NCI-H128 (cell line): ENCODE measurements around the gene OSM.

Source experiments
- DNase-seq: peaks from one replicate; lab custom pipeline; 2025; ENCODE audit not compliant: unreplicated experiment; lab: John Stamatoyannopoulos, UW

Gene OSM

GRCh38 chr22:30266445-30267381, at the start of gene OSM:
OSM (minus strand) TSS chr22:30266851; CDS start chr22:30266799, 52 bp downstream.
- no peak for DNase-seq

- DNase-seq = no peak
Measured at GRCh38 chr22:30315962-30316576, 49.4 kb upstream of the OSM start.

- no peak for DNase-seq
Measured at GRCh38 chr22:30314915-30315314, 48.3 kb upstream of the OSM start.

GRCh38 chr22:30313527-30314363, 47.1 kb upstream of the OSM start:
- DNase-seq = no peak

GRCh38 chr22:30312053-30312452, 45.4 kb upstream of the OSM start:
- DNase-seq = no peak

- DNase-seq = no peak
Measured at GRCh38 chr22:30310881-30311771, 44.5 kb upstream of the OSM start.

GRCh38 chr22:30309951-30310741, 43.5 kb upstream of the OSM start:
- no peak for DNase-seq

GRCh38 chr22:30308518-30309230, 42.0 kb upstream of the OSM start:
- DNase-seq = no peak

GRCh38 chr22:30308093-30308492, 41.4 kb upstream of the OSM start:
- no peak for DNase-seq

GRCh38 chr22:30307041-30307574, 40.5 kb upstream of the OSM start:
- DNase-seq = no peak

GRCh38 chr22:30306627-30307011, 40.0 kb upstream of the OSM start:
- DNase-seq = no peak

- no peak for DNase-seq
Measured at GRCh38 chr22:30305906-30306626, 39.4 kb upstream of the OSM start.

- DNase-seq = no peak
Measured at GRCh38 chr22:30305519-30305905, 38.9 kb upstream of the OSM start.

GRCh38 chr22:30304495-30305244, 38.0 kb upstream of the OSM start:
- DNase-seq = no peak

GRCh38 chr22:30302810-30303138, 36.1 kb upstream of the OSM start:
- no peak for DNase-seq

- no peak for DNase-seq
Measured at GRCh38 chr22:30301995-30302809, 35.6 kb upstream of the OSM start.

GRCh38 chr22:30299322-30299721, 32.7 kb upstream of the OSM start:
- DNase-seq = no peak
